GM23248 (cell line): ENCODE measurements around the gene ITGA11. TPM values are rescaled to one million over a fixed set of nuclear protein-coding genes. Genes with fewer than 3 reads are reported as not detected.

Experiments
- DNase-seq: peaks from one replicate; pipeline ENCODE4 v3.0.0-alpha.2; 2015
- H2AFZ ChIP-seq: fragments of 200-600 bp; sonication (generic); 2 replicates; pipeline ENCODE4 v1.6.1; 2016; ENCODE audit warnings: antibody characterized with exemption
- H3F3A ChIP-seq: fragments of 200-600 bp; sonication (generic); 2 replicates; pipeline ENCODE4 v1.6.1; 2016; ENCODE audit warnings: mild to moderate bottlenecking, antibody characterized with exemption, mixed run types; ENCODE audit not compliant: insufficient read depth
- H3K27ac ChIP-seq: fragments of 200-600 bp; sonication (generic); 2 replicates; pipeline ENCODE4 v1.5.1; 2016; ENCODE audit warnings: mild to moderate bottlenecking
- H3K27me3 ChIP-seq: fragments of 200-600 bp; sonication (generic); replicated peaks from 2 replicates; pipeline ENCODE4 v1.6.1; 2016; ENCODE audit warnings: mild to moderate bottlenecking; ENCODE audit not compliant: insufficient read depth
- H3K36me3 ChIP-seq: fragments of 200-600 bp; sonication (generic); 2 replicates; pipeline ENCODE4 v1.6.1; 2016; ENCODE audit warnings: low read depth, mild to moderate bottlenecking
- H3K4me1 ChIP-seq: fragments of 200-600 bp; sonication (generic); 2 replicates; pipeline ENCODE4 v1.6.1; 2016; ENCODE audit warnings: mild to moderate bottlenecking; ENCODE audit not compliant: insufficient read depth
- H3K4me2 ChIP-seq: fragments of 200-600 bp; sonication (generic); one replicate; pipeline ENCODE4 v1.6.1; 2016; ENCODE audit warnings: mild to moderate bottlenecking; ENCODE audit not compliant: unreplicated experiment
- H3K4me3 ChIP-seq: fragments of 200-600 bp; sonication (generic); 2 replicates; pipeline ENCODE4 v1.5.1; 2016; ENCODE audit warnings: mild to moderate bottlenecking
- H3K79me2 ChIP-seq: fragments of 200-600 bp; sonication (generic); 2 replicates; pipeline ENCODE4 v1.6.1; 2016; ENCODE audit warnings: mild to moderate bottlenecking; ENCODE audit not compliant: insufficient read depth
- H3K9ac ChIP-seq: fragments of 200-600 bp; sonication (generic); 2 replicates; pipeline ENCODE4 v1.6.1; 2016; ENCODE audit warnings: mild to moderate bottlenecking
- H3K9me2 ChIP-seq: fragments of 200-600 bp; sonication (generic); 2 replicates; pipeline ENCODE4 v1.6.1; 2016; ENCODE audit warnings: mixed run types, mild to moderate bottlenecking, moderate library complexity; ENCODE audit not compliant: insufficient read depth
- H3K9me3 ChIP-seq: fragments of 200-600 bp; sonication (generic); one replicate; pipeline ENCODE4 v1.6.1; 2017; ENCODE audit warnings: low read depth
- H4K20me1 ChIP-seq: fragments of 200-600 bp; sonication (generic); 2 replicates; pipeline ENCODE4 v1.6.0; 2016; ENCODE audit not compliant: insufficient read depth
- EZH2 ChIP-seq: fragments of 200-600 bp; sonication (generic); IDR thresholded peaks from 2 replicates; pipeline ENCODE4 v1.6.1; 2018; ENCODE audit warnings: antibody characterized with exemption, mild to moderate bottlenecking; ENCODE audit not compliant: insufficient read depth, poor library complexity, severe bottlenecking
- EZH2phosphoT487 ChIP-seq: fragments of 200-600 bp; sonication (generic); IDR thresholded peaks from 2 replicates; pipeline ENCODE4 v1.6.1; 2018; ENCODE audit warnings: antibody characterized with exemption, moderate library complexity, mild to moderate bottlenecking, low read depth; ENCODE audit not compliant: insufficient read depth
- WGBS, 2 experiments: methylation state at CpG; one replicate each; pipeline ENCODE4 v1.1.6; 2015 to 2017; ENCODE audit warnings: low lambda C conversion rate in 2 of 2, low coverage in 1 of 2; ENCODE audit errors: missing lambda C conversion rate in 2 of 2; 5-methylcytosine and 5-hydroxymethylcytosine counted together
- in situ Hi-C: fragments of 300-500 bp; cut with MboI; formaldehyde crosslinking; loops from 2 replicates; pipeline ENCODE4 v1.15.0; 2020
- polyA plus RNA-seq: library from polyadenylated mRNA; unstranded; fragments of >200 nt; fragmentation: Nextera tagmentation; extraction: Ambion mirVana; gene quantifications from 2 replicates; pipeline ENCODE4 v1.2.1, GENCODE V29; 2016
- total RNA-seq: library from RNA; depleted of rRNA; stranded (reverse); fragments of >200 nt; shearing (Covaris generic); gene quantifications from 2 replicates; pipeline ENCODE4 v1.2.3, GENCODE V29; 2014

ITGA11 gene
- total and polyA plus RNA-seq, 2 experiments from 2014 or later: 312 to 352 TPM

DNA sequence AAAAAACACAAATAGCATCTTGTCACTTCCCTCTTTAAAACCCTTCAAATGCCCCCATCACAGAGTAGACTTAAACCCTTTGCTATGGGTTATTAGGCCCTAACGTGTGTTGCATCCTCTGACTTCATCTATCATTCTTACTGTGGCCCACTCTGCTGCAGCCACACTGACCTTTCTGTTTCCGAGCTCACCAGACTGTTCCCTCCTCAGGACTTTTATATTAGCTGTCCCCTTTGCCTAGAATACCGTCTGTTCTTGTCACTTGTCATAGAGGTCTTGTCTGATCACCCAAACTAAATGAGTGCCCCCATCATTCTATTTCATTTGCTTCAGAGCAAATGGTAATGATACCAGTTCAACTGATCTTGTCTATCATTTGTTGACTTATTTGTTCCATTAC is 155.3 kb downstream of the ITGA11 start:
- peaks cover 60% of the 10 kb centered on the region for H3K79me2 ChIP-seq
- no peaks in the 10 kb centered on the region for H3K9me2 ChIP-seq
- H3K9ac ChIP-seq: peak overlapping the region; percentile 95
- peaks cover 20% of the 10 kb centered on the region; the same call in 1 of the 2 replicates for H4K20me1 ChIP-seq
- H3K4me3 ChIP-seq: peak overlapping the region; percentile 99
- peaks cover 61% of the 10 kb centered on the region for H3F3A ChIP-seq
- WGBS, 2 experiments: 23% methylated on average over 3 of the region's 3 CpGs
- H3K36me3 ChIP-seq: no peaks in the 10 kb centered on the region
- no peak for DNase-seq
- peak overlapping the region; percentile 97 for H3K4me2 ChIP-seq
- H2AFZ ChIP-seq: peak overlapping the region; percentile 97
- no peaks in the 10 kb centered on the region for H3K27me3 ChIP-seq
- no peaks in the 10 kb centered on the region for H3K9me3 ChIP-seq
- H3K27ac ChIP-seq: peak overlapping the region; percentile 95
- no peak for TF ChIP-seq EZH2
- TF ChIP-seq EZH2phosphoT487: no peak
- in situ Hi-C loops: no loop called here
- peaks cover 52% of the 10 kb centered on the region for H3K4me1 ChIP-seq

DNA sequence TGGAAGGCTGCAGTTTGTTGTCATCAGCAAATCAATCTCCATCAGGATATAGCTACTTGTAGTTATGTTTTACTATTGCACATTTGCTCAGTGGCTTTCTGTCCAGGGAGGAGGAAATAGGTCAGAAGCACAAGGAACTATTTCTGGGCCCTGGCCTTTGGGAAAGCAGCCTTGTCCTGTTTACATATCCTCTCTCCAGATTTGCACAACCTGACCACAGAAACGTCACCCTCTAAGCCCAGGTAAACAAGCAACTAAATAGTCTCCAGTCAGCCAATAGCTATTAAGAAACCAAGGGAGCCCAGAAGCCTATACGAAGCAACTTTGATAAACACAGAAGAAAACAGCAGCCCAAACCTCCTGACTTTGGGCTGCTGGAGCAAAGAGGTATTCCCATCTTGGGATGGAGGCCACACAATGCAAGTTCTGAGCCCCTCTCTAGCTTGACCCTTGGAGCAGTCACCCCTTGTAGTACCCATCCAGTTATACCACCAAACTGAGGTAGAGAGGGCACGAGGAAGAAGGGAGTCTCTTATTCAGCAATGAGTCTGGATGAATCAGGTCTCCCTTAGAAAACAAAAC is 156.7 kb downstream of the ITGA11 start:
- in situ Hi-C loops: no loop called here

DNA sequence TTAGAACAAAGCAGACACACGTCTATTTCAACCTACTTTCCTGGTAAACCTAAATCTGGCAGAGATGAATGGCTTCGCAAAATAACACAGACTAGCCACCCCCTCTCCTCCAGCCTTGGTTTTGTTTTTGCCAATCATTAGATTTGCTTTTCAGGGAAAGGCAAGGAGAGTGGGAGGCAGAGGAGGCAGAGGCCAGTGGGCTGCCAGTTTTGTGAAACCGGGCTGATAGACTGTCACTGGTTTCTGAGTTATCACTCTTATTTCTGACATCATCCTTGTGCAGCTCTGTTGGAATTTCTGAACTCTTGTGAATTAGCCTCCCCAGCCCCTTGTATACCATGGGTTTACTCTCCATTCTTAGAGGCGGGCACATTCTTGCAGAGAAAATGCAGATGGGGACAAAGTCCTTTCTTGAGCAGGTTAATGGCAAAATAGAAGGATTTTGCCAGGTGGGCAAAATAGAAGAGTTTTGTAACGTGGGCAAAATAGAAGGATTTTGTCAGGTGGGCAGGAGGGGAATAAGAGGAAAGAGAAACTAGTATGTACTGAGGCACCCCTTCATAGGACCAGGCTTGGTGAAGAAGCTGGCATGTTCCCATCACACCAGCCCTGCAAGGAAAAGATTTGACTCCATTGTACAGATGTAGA is 157.6 kb downstream of the ITGA11 start:
- Histone ChIP-seq H3K9me3 (no peaks in the 10 kb centered on the region), H3K4me3 (no peak overlapping the region), H2AFZ (no peak overlapping the region), H3K36me3 (no peaks in the 10 kb centered on the region), H4K20me1 (peaks cover 2% of the 10 kb centered on the region; the same call in 1 of the 2 replicates), H3F3A (peaks cover 51% of the 10 kb centered on the region), H3K9ac (no peak overlapping the region), H3K79me2 (peaks cover 37% of the 10 kb centered on the region), H3K4me1 (peaks cover 45% of the 10 kb centered on the region), H3K27ac (no peak overlapping the region), H3K4me2 (no peak overlapping the region), H3K9me2 (no peaks in the 10 kb centered on the region), H3K27me3 (no peaks in the 10 kb centered on the region)
- no peak for DNase-seq
- no peak for TF ChIP-seq EZH2phosphoT487
- TF ChIP-seq EZH2: no peak
- in situ Hi-C loops: no loop called here
- WGBS, 2 experiments: 79% methylated on average over 5 of the region's 5 CpGs

More for the DNA sequence above, 156.7 kb downstream of the ITGA11 start:
- Histone ChIP-seq H3K9me2 (no peaks in the 10 kb centered on the region), H3K9me3 (no peaks in the 10 kb centered on the region), H3K27ac (no peak overlapping the region), H3K27me3 (no peaks in the 10 kb centered on the region), H3K4me3 (no peak overlapping the region), H4K20me1 (peaks cover 11% of the 10 kb centered on the region; the same call in 1 of the 2 replicates), H3F3A (peaks cover 60% of the 10 kb centered on the region), H3K4me1 (peaks cover 53% of the 10 kb centered on the region), H2AFZ (no peak overlapping the region), H3K4me2 (no peak overlapping the region), H3K9ac (no peak overlapping the region), H3K79me2 (peaks cover 46% of the 10 kb centered on the region), H3K36me3 (no peaks in the 10 kb centered on the region)
- DNase-seq: no peak
- no peak for TF ChIP-seq EZH2phosphoT487
- TF ChIP-seq EZH2: no peak
- WGBS, 2 experiments: 65 to 77% methylated on average over 3 of the region's 3 CpGs

DNA sequence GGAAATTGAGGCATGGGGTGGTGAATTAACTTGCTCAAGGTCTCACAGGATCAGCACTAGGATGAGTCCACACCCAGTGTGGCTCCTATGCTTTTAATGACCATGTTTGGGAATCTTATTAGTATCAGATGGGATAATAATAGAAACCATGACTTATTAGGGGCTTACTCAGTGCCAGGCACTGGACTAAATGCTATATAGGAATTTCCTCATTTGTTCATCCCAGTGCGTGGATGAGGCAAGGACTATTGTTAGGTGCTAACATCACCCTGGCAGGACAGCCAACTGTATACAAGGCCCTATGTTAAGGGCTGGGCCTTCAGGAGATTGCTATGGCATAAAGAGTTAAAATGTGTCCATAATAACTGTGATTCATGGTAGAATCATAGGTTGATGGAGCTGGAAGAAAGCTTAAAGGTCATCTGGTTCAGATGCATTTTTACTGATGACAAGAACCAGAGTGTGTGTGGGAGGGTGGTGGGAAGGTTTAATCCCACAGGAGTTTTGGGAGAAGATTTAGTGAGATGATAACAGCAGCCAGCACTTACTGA is 159.2 kb downstream of the ITGA11 start:
- Histone ChIP-seq H3K36me3 (no peaks in the 10 kb centered on the region), H3K27ac (peak overlapping the region; percentile 87), H3K4me3 (peak overlapping the region; percentile 59), H3K9me3 (no peaks in the 10 kb centered on the region), H3K4me1 (peaks cover 45% of the 10 kb centered on the region), H3K9ac (peak overlapping the region; percentile 58), H3F3A (peaks cover 40% of the 10 kb centered on the region), H3K79me2 (peaks cover 23% of the 10 kb centered on the region), H3K27me3 (no peaks in the 10 kb centered on the region), H4K20me1 (no peaks in the 10 kb centered on the region), H2AFZ (no peak overlapping the region), H3K4me2 (peak overlapping the region; percentile 81), H3K9me2 (no peaks in the 10 kb centered on the region)
- no peak for TF ChIP-seq EZH2phosphoT487
- no peak for TF ChIP-seq EZH2
- in situ Hi-C loops: no loop called here
- peak; percentile 94 for DNase-seq
- 0% methylated on average over 1 of the region's 1 CpG for WGBS, 2 experiments
